Duodenal mucosa (tissue), 2 donors: ENCODE data around the gene KIR3DL3.
"Not testable (repeated sequence)": the region's sequence is repeated elsewhere in the genome, so short reads cannot be mapped to it uniquely, and the experiment has no call there.

Experiments
- H3K27ac ChIP-seq: one replicate; pipeline ENCODE4 v1.7.0; 2013; ENCODE audit warnings: low read depth, low read length
- H3K27me3 ChIP-seq, 2 donors: one replicate each; pipeline ENCODE4 v1.7.0; 2013; ENCODE audit warnings: low read length in 2 of 2, control low read depth in 1 of 2; ENCODE audit not compliant: insufficient read depth in 2 of 2, control insufficient read depth in 1 of 2
- H3K36me3 ChIP-seq, 2 donors: one replicate each; pipeline ENCODE4 v1.7.0; 2013; ENCODE audit warnings: low read length in 2 of 2, control low read depth in 1 of 2; ENCODE audit not compliant: insufficient read depth in 2 of 2, control insufficient read depth in 1 of 2
- H3K4me1 ChIP-seq, 2 donors: one replicate each; pipeline ENCODE4 v1.7.0; 2013; ENCODE audit warnings: low read length in 2 of 2, control low read depth in 1 of 2; ENCODE audit not compliant: insufficient read depth in 2 of 2, control insufficient read depth in 1 of 2
- H3K4me3 ChIP-seq, 2 donors: one replicate each; pipeline ENCODE4 v1.7.0; 2013; ENCODE audit warnings: low read length in 2 of 2, low read depth in 1 of 2
- H3K9ac ChIP-seq, 2 donors: one replicate each; pipeline ENCODE4 v1.7.0; 2013; ENCODE audit warnings: low read length in 2 of 2, low read depth in 1 of 2
- H3K9me3 ChIP-seq, 2 donors: one replicate each; pipeline ENCODE4 v1.7.0; 2013; ENCODE audit warnings: low read length in 2 of 2, control low read depth in 1 of 2; ENCODE audit not compliant: control insufficient read depth in 1 of 2

KIR3DL3 gene

DNA sequence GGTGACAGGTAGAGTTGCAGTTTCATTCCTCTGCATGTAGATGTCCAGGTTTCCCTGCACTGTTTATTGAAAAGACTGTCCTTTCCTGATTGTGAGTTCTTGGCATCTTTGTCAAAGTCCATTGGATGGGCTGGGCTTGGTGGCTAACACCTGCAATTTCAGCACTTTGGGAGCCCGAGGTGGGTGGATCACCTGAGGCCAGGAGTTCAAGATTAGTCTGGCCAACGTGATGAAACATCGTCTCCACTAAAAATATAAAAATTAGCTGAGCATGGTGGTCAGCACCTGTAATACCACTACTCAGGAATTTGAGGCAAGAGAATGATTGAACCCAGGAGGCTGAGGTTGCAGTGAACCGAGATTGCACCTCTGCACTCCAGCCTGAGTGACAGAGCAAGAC is 53.6 kb downstream of the KIR3DL3 start:
- not testable (repeated sequence) for H3K36me3 ChIP-seq, H3K27me3 ChIP-seq, H3K4me3 ChIP-seq, H3K4me1 ChIP-seq, H3K9ac ChIP-seq, H3K27ac ChIP-seq, H3K9me3 ChIP-seq

DNA sequence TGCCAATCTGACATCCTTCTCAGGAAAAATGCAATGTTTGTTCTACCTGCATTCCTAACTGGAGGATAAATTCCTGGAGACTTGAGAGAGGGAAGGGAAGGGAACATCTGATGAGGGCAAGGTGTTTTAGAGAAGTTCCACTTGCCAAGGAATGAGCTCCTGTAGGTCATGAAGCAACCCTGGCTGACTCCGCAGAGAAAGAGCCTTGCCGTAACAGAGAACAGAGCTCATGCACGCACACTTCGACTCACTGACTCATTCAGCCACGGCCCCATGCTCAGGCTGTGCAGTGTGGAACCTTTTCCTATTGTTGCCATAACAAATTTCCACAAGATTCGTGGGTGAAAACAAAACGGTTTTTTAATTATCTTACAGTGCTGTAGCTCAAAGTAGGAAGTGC is 54.7 kb downstream of the KIR3DL3 start:
- H3K27me3 ChIP-seq: not testable (repeated sequence)

DNA sequence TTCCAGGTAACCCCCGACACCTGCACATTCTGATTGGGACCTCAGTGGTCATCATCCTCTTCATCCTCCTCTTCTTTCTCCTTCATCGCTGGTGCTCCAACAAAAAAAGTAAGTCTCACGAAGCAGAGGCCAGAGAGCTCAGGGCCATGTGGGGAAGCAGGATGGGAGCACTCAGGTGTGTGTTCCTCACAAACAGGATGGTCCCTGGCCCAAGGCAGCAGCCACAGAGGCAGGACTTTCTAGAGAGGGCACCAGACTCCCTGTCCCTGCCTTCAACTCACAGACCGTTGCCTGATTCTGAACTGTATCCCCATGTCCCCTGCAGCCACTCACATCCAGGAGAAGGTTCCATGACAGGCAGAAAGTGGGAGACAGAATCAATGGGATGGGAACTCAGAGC is 58.7 kb downstream of the KIR3DL3 start:
- H3K9me3 ChIP-seq, H3K27me3 ChIP-seq, H3K36me3 ChIP-seq, H3K4me1 ChIP-seq, H3K27ac ChIP-seq, H3K4me3 ChIP-seq, H3K9ac ChIP-seq: not testable (repeated sequence)

More for the DNA sequence above, 54.7 kb downstream of the KIR3DL3 start:
- not testable (repeated sequence) for H3K4me3 ChIP-seq, H3K36me3 ChIP-seq, H3K4me1 ChIP-seq, H3K9ac ChIP-seq, H3K9me3 ChIP-seq, H3K27ac ChIP-seq
